Transverse colon (tissue), 4 donors: ENCODE results near the gene SHB.
"Not testable (repeated sequence)": the region's sequence is repeated elsewhere in the genome, so short reads cannot be mapped to it uniquely, and the experiment has no call there.

Experiments used
- POLR2A ChIP-seq: fragments of 450-650 bp; IDR thresholded peaks from one replicate; pipeline ENCODE4 v1.6.1; 2016; ENCODE audit warnings: antibody characterized with exemption, mild to moderate bottlenecking, moderate library complexity
- POLR2AphosphoS5 ChIP-seq, 3 donors: sonication (generic); formaldehyde crosslinking; IDR thresholded peaks; one replicate each; pipeline ENCODE4 v1.6.1; 2016; ENCODE audit warnings: antibody characterized with exemption in 3 of 3
- TF ChIP-seq, protein P1 (sequence below), 5 experiments: fragments of 200-600 bp in 3 of 5; fragments of 450-650 bp in 2 of 5; sonication (generic) in 3 of 5; IDR thresholded peaks; 1 replicate in 2 of 5; 2 replicates in 3 of 5; pipeline ENCODE4 v1.5.1; 2016 to 2017; ENCODE audit warnings: antibody characterized with exemption in 5 of 5, inconsistent platforms in 3 of 5, mild to moderate bottlenecking in 2 of 5, moderate library complexity in 1 of 5

DNA sequence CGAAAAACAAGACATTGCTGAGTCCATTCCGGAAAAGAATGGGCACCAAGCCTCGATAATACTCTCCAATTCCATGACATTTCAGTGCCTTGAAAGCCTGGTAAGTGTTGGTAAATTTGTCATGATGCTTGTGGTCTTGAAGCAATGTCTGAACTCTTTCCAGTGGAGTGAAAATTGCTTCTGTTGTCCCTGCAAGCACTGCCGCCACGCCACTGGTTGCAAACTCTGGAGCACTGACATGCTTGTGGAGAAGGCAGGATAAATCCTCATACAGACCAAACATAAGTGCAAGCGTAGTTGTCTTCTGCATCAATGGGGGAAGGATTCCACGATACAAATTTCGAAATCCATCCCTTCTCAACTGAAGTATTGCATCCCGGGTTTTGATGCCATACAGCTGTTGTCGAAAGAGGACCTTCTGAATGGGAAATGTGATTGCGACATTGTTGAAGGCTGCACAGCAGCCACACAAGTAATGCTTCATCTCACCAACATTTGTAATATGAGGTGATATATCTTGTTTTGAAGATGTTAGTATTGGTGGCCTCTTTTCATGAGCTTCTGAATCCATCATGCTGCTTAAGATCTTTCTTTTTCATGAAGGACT is 180.9 kb downstream of the SHB start:
- TF ChIP-seq POLR2A, result not testable (repeated sequence)
- TF ChIP-seq, protein P1, sequence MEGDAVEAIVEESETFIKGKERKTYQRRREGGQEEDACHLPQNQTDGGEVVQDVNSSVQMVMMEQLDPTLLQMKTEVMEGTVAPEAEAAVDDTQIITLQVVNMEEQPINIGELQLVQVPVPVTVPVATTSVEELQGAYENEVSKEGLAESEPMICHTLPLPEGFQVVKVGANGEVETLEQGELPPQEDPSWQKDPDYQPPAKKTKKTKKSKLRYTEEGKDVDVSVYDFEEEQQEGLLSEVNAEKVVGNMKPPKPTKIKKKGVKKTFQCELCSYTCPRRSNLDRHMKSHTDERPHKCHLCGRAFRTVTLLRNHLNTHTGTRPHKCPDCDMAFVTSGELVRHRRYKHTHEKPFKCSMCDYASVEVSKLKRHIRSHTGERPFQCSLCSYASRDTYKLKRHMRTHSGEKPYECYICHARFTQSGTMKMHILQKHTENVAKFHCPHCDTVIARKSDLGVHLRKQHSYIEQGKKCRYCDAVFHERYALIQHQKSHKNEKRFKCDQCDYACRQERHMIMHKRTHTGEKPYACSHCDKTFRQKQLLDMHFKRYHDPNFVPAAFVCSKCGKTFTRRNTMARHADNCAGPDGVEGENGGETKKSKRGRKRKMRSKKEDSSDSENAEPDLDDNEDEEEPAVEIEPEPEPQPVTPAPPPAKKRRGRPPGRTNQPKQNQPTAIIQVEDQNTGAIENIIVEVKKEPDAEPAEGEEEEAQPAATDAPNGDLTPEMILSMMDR (IDR thresholded peaks at IDR 0.05), result not testable (repeated sequence)
- peak in 1 of 3 donors; percentile 19 for TF ChIP-seq POLR2AphosphoS5 (IDR thresholded peaks at IDR 0.05)
